ENCODE measurements around the gene ANKRD13B. TPM values are rescaled to one million over a fixed set of nuclear protein-coding genes. Genes with fewer than 3 reads are reported as not detected.
"Not testable (repeated sequence)": the region's sequence is repeated elsewhere in the genome, so short reads cannot be mapped to it uniquely, and the experiment has no call there.

The ANKRD13B gene
- polyA plus RNA-seq (ENCODE audit: insufficient read length in 3 of 3): 10 to 100 TPM in 2 of 3 donors, 1 to 10 TPM in 1; 9.4 to 12.9 (median 11.3) TPM
- long read RNA-seq, donor 1: 0 reads
- long read RNA-seq, donor 2: 0 reads
- long read RNA-seq, donor 3, partial matches to known transcripts: 0 of 2 reads
- long read RNA-seq, donor 3, other reads (novel, unspliced or antisense): 0 of 2 reads
- long read RNA-seq, donor 4, partial matches to known transcripts: 0 of 1 reads
- long read RNA-seq, donor 4, other reads (novel, unspliced or antisense): 0 of 1 reads
- long read RNA-seq, donor 5: 0 reads
- long read RNA-seq, donor 6, partial matches to known transcripts: 14 of 14 reads
- long read RNA-seq, donor 6, other reads (novel, unspliced or antisense): 0 of 14 reads
- long read RNA-seq, donor 7: 0 reads
- long read RNA-seq, donor 8, partial matches to known transcripts: 34 of 34 reads
- long read RNA-seq, donor 8, other reads (novel, unspliced or antisense): 0 of 34 reads
- long read RNA-seq, donor 9, partial matches to known transcripts: 15 of 16 reads
- long read RNA-seq, donor 9, other reads (novel, unspliced or antisense): 0 of 16 reads
- long read RNA-seq, donor 10: 0 reads
- long read RNA-seq, donor 11, partial matches to known transcripts: 10 of 11 reads
- long read RNA-seq, donor 11, other reads (novel, unspliced or antisense): 0 of 11 reads
- long read RNA-seq, donor 12, partial matches to known transcripts: 0 of 2 reads
- long read RNA-seq, donor 12, other reads (novel, unspliced or antisense): 0 of 2 reads
- long read RNA-seq, donor 13: 0 reads
- long read RNA-seq, donor 14: 0 reads
- long read RNA-seq, donor 15: 0 reads
- long read RNA-seq, donor 16, partial matches to known transcripts: 0 of 2 reads
- long read RNA-seq, donor 16, other reads (novel, unspliced or antisense): 0 of 2 reads

DNA sequence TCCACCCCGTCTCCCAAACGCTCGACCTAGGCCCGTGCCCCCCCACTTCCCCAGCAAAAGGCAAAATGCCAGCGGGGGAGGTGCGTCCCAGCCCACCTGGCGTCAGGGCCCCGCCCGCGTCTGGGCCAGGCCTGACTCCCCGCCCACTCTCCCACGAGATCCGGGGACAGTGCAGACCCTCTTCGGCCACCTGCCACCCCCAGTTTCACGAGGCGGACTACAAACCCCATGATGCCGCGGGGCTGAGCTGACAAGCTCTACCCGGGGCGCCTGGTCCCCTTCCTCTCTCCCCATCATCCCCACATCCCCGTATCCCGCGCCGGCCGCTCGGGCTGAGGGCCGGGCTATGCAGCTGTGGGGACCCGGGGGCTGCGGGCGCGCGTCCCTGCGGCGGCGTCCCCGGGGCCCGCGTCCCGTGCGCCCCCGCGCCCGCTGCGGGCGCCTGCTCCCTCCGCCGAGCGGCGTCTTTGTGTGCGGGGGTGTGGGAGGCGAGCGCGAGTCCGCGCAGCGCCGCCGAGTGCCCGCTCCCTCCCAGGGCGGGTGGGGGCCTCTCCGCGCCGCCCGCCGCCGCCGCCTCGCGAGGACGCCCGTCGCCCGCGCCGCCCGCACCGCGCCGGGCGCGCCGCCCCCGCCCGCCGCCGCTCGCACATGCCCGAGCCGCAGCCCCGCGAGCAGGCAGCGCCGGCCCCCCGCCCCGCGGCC is at the start of gene ANKRD13B:
TSS of gene ANKRD13B (plus strand) at position 283 of the 702 bp plus-strand sequence. CDS start 490 bp downstream, outside the sequence.
- DNase-seq: no peak

GRCh38 chr17:29544066-29544465 is 48.9 kb upstream of the ANKRD13B start:
- no peak for DNase-seq

DNA sequence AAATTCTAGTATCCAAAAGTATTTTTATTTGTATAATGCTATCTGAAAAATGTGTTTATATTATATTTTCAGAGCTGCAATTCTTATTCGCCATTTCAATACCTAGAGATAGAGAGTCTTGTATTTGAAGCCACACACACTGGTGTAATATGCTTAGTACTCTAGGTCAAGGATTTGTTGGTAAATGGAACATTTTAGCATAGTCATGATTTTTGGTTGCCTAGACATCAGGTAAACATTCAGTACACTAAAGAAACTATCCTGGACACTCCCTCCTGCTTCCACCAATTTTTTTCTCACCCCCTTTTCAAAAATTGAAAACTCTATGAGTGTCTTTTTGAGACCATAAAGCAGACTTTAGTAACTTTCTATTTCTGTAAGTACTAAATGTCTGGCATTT is 46.8 kb upstream of the ANKRD13B start:
- no peak for DNase-seq

DNA sequence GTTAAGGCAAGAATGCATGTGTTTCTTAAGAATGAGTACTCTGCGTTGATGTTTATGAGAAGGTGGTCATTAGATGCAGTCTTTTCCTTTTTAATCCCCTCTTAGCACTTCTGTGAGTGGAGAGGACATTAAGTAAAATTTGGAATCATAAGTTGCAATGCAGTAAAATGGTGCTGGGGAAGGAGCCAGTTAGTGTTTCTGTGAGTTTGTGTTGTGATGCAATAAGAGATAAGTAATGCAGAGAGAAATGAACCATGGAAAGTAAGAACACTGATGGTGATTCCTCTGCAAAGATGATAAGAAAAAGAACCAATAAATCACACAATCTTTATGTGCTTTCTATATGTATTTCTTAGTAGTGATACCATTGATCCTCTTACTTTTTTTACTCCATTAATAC is 46.1 kb upstream of the ANKRD13B start:
- DNase-seq: no peak

- DNase-seq: no peak
Observed at GRCh38 chr17:29549177-29549923, 43.6 kb upstream of the ANKRD13B start.

GRCh38 chr17:29555840-29556239 is 37.1 kb upstream of the ANKRD13B start:
- peak; percentile 57 for DNase-seq

DNA sequence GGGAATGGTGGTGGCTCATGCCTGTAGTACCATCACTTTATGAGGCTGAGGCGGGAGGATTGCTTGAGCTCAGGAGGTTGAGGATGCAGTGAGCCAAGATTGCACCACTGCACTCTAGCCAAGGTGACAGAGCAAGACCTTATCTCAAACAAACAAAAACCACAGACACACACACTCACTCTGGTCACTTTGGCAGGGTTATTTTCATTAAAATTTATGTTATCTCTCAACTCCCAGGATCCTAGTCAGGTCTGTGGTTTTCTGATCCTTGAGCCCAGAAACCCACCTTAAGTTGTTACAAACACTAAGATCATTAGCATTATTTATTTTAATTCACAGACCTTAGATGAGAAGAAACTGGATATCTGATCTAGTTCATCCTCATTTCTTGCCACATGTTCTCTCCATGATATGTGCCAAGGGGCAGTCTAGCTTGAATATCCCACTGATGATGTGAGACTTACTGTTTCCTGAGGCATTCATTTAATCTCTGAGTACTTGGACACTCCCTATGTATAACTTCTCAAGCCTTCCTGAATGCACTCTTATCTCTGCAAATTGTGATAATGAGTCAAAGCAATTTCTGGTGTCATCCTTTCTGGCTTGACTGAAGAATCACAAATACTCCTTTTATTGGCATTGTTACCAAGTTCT is 35.7 kb upstream of the ANKRD13B start:
- no peak for DNase-seq

- DNase-seq: no peak
Observed at GRCh38 chr17:29557739-29558116, 35.2 kb upstream of the ANKRD13B start.

DNA sequence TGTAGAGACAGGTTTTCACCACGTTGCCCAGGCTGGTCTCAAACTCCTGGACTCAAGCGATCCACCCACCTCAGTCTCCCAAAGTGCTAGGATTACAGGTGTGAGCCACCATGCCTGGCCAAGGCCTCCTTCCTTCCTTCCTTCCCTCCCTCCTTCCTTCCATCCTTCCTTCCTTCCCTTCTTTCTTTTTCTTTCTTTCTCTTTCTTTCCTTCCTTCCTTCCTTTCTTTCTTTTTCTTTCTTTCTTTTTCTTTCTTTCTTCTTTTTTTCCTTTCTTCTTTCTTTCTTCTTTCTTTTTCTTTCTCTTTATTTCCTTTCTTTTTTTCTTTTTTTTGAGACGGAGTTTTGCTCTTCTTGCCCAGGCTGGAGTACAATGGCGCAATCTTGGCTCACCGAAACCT is 34.8 kb upstream of the ANKRD13B start:
- not testable (repeated sequence) for DNase-seq

DNA sequence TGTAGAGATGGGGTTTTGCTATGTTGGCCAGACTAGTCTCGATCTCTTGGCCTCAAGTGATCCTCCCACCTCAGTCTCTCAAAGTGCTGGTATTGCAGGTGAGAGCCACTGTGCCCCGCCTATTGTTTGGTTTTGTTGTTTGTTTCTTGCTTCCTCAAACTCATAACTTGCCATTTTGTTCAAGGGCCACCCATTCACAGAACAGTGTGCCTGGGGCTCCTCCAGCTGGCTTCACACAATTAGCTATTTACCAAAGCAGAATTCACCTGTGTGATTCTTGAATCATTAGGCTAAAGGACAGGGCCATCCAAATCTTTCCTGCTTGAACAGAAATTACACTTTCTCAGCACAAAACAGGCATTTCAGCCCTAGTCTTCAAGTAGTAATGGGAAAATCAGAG is 33.3 kb upstream of the ANKRD13B start:
- DNase-seq: no peak

GRCh38 chr17:29560316-29560715 is 32.6 kb upstream of the ANKRD13B start:
- DNase-seq: no peak

- DNase-seq: no peak
Observed at GRCh38 chr17:29561554-29562517, 31.1 kb upstream of the ANKRD13B start.

- no peak for DNase-seq
Observed at GRCh38 chr17:29562615-29563014, 30.3 kb upstream of the ANKRD13B start.

GRCh38 chr17:29563816-29564215 is 29.1 kb upstream of the ANKRD13B start:
- no peak for DNase-seq

DNA sequence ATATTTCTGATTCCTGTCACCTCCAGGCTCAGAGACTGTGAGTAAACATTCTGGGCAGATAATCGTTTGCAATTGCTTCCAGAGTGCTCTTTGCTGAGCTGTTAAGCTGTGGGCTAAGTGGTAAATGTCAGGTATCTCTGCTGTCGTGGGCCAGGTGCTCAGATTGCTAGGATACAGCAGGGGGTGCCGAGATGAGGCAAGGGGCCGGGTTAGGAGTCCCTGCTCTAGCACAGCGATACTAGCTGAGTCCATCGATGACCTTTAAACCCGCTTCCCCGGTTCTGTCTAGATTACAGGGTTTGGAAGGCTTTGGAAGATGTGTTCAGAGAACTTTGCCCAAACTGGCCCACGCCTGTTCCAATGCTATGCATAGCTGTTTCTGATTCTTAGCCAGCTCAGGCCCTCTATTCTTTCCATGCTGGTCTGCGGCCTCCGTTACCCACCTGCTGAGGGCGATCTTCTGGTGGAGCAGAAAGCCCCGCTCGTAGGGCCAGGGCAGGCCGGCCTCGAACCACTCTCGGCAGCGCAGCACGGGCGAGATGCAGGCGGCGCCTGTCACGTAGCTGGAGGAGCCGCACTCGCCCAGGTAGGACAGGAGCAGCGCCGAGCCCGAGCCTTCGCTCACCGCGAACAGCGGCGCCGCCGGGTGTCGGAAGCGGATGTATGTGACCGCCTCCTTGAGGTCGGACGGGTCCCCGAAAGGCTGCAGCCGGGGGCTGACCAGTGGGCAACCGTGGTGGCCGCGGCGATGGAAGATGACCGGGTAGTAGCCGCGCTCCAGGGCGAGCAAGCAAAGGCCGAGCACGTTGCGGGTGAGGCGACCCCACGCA is 27.1 kb upstream of the ANKRD13B start:
- no peak for DNase-seq

DNA sequence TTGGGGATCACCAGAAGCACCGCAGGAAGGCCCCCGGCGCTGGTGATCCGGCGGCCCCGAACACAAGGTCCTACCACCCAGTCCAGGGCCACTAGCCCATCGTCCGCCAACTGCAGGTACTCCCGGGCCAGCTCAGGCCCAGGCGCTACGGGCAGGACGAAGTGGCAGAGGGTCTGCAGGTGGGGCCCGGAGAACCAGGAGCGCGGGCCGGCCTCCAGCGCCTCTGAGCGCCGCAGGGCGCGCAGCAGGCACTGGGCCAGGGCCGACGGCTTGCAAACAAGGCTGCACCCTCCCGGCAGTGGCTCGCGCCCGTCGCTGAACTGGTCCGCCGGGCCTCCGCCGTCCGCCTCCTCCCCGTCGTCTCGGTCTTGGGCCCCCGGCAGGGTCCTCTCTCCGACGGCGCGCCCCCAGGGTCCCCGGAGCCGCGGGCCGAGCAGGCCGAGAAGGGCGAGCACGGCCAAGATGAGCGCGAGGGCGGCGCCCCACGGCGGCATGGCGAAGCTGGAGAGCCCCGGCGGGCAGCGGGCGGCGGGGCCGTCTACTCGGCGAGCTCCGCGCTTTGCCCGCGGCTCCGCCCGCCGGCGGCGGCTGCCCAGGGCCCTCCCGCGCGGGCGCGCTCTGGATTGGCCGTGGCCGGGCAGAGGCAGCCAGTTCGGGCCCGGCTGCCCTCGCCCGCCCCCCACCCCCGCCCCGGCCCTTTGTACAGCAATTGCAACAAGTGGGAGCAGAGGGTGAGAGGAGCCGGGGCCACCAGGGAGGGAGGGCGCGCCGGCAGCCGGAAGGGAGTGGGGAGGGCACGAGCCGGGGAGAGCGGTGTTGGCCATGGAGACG is 26.2 kb upstream of the ANKRD13B start, which contains the start of gene ABHD15:
TSS of gene ABHD15 (minus strand) at position 565 of the 831 bp plus-strand sequence. CDS start at position 494, 71 bp downstream.
- DNase-seq: peak; percentile 52

GRCh38 chr17:29567304-29567553 is 25.7 kb upstream of the ANKRD13B start:
- no peak for DNase-seq
